GM12872 (cell line): ENCODE data around the gene SEMA5A.

Experiments used
- TF ChIP-seq, protein P1 (sequence below): IDR thresholded peaks from 3 replicates; pipeline ENCODE4 v1.5.1; 2011; ENCODE audit warnings: low read depth, mild to moderate bottlenecking, low read length, moderate library complexity; ENCODE audit not compliant: insufficient read depth

Gene SEMA5A

DNA sequence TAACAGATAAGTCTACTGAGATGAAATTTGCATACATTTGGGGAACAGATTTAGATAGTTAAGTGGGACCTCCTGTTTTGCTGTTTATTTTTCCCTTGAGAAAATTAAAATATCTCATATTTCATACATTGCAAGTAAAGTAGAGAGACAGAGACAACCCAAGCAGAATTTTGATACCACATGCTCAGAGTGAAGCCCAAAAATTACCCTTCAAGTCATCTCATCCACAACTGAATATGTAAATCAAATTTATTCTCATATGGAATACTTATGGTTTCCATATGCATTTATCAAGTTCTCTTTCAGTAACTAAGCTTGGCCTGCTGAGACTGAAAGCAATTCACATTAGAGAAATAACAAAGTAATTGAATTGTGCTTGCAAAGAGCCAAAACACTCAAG, 474.4 kb downstream of the SEMA5A start:
- TF ChIP-seq, protein P1, sequence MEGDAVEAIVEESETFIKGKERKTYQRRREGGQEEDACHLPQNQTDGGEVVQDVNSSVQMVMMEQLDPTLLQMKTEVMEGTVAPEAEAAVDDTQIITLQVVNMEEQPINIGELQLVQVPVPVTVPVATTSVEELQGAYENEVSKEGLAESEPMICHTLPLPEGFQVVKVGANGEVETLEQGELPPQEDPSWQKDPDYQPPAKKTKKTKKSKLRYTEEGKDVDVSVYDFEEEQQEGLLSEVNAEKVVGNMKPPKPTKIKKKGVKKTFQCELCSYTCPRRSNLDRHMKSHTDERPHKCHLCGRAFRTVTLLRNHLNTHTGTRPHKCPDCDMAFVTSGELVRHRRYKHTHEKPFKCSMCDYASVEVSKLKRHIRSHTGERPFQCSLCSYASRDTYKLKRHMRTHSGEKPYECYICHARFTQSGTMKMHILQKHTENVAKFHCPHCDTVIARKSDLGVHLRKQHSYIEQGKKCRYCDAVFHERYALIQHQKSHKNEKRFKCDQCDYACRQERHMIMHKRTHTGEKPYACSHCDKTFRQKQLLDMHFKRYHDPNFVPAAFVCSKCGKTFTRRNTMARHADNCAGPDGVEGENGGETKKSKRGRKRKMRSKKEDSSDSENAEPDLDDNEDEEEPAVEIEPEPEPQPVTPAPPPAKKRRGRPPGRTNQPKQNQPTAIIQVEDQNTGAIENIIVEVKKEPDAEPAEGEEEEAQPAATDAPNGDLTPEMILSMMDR: no peak

DNA sequence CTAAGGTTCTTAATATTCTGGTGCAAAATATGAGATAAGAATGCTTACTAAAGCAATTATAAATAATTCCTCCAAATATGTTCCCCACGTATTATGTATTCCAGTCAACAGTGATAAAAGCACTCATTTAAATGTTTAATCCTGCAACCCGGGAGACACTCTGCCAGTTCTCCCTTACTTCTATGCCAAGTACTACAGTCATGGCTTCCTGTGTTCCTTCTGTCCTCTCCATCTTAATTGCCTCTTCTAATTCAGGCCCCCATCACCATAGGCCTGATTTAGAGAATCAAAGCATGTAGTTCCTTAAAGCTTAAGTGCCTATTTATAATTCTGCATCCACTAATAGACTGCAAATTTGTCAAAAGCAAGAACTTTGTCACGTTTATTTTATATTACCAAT, 474.8 kb downstream of the SEMA5A start:
- TF ChIP-seq, protein P1: no peak

DNA sequence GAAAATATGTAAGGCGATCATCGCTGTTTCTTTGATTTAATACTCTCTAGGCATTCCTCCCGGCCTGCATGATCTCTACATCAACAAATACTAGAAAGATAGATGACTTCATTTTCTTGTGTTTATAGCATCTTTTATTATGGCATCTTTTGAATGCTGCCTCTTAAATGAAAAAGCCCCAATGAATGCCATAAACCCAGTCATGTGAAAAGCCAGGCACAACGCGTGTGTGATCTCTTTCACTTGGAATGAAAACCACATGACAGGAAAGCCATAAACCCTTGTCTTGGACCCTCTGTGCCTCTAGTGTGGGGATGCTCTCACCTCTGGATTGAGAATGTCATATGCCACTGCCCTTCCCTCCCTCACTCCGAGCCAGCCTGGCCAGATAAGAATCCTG, 476.2 kb downstream of the SEMA5A start:
- TF ChIP-seq, protein P1: no peak

DNA sequence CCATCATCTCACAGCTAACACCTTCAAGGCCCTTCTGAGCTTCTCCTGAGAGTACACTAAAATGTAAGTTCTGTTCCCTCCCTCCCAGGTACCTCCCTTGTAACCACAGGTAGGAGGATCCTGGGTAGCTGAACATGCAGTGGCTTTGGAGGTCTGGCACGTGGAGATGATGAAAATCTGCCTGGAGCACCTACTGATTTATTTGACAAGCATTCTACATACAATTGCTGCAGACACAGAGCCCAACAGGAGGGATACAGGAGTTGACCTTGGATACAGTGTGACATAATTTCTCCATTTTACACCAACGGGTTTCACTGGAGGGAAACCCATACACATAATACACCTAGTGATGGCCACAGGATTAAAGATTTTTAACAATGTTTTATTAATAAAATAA, 478.7 kb downstream of the SEMA5A start:
- TF ChIP-seq, protein P1: no peak

DNA sequence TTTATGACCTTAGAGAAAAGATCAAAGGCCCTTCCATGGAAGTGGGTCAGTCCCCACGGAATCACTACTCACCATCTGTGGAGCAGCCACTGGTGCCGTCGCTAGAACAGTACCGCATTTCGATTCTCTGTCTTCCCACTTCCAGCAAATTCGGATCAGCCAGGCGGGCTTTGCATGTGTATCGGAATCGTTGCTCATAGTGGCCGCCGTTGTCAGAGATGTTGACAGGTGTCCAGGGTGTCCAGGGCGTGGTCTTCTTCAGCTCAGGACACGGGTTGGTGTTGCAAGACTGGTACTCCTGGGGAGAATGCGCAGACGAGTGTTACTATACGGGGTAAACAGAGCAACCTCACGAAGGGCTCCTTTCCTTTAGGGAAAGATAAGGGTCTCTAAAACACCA, 479.5 kb downstream of the SEMA5A start:
- TF ChIP-seq, protein P1: no peak

DNA sequence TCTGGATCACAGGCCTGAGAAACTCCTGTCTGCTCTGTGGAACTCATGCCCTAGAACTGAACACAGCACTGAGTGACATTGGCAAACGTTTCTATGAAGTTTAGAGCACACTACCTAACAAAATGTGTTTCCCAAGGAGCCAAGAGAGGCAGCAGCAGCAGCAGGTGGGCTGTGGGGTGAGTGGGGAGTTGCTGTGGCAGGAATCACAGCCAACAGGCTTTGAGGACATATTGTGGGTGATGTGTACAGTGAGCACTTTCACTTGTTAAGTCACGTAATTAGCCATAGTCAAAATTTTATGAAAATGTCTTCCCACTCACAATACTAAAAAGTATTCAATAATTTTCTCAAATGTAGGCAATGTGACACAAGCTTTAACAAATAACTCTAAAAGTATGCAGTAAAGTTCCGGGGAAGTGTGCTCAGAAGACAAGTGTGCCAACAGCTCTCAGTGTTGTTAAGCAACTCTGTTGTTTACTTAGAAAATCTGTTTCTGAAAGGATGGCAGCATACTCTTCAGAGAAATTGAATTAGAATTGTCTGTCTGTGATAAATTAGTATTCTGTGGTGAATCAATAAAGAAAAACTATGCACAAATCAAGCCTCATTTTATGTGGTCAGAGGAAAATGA, 482.1 kb downstream of the SEMA5A start:
- TF ChIP-seq, protein P1: no peak

DNA sequence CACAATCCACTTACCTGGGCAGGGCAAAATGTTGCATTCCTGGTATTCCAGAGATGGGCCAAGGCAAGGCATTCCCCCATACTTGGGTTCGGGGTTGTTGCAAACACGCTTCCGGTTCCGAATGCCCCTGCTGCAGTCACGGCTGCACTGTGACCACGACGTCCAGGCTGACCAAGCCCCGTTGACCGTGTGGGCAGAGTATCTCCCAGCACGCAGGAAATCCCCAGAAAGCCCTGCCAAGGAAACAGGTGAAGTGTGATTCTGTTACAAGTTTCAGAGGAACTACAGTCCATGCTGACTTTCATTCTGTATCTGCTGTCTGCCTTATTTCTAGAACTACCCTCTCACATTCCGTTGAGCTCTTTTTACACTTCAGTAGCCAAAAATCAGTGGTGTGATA, 483.0 kb downstream of the SEMA5A start:
- TF ChIP-seq, protein P1: no peak
